Thyroid gland (tissue), 4 donors: ENCODE results near the gene SLC16A14. TPM values are rescaled to one million over a fixed set of nuclear protein-coding genes. Genes with fewer than 3 reads are reported as not detected.

Experiments used
- DNase-seq, 2 donors: peaks; one replicate each; pipeline ENCODE4 v3.0.0-alpha.2; 2019
- H3K27ac ChIP-seq, 3 donors: fragments of 200-600 bp; sonication (generic); 1 replicate in 2 of 3; 2 replicates in 1 of 3; pipeline ENCODE4 v1.5.1; 2016 to 2019; ENCODE audit warnings: mild to moderate bottlenecking in 1 of 3, moderate library complexity in 1 of 3
- H3K27me3 ChIP-seq: fragments of 200-600 bp; sonication (generic); one replicate; pipeline ENCODE4 v1.5.1; 2019
- H3K36me3 ChIP-seq, 2 donors: fragments of 200-600 bp; sonication (generic); one replicate each; pipeline ENCODE4 v1.5.1; 2016 to 2019
- H3K4me1 ChIP-seq, 2 donors: fragments of 200-600 bp; sonication (generic); one replicate each; pipeline ENCODE4 v1.5.1; 2017 to 2019
- H3K4me3 ChIP-seq, 3 donors: fragments of 200-600 bp; sonication (generic); replicated peaks in 1 of 3; 1 replicate in 2 of 3; 2 replicates in 1 of 3; pipeline ENCODE4 v1.5.1; 2016; ENCODE audit warnings: mild to moderate bottlenecking in 1 of 3
- H3K9me3 ChIP-seq: fragments of 200-600 bp; sonication (generic); one replicate; pipeline ENCODE4 v1.5.1; 2017
- POLR2A ChIP-seq, 2 donors: fragments of 450-650 bp; IDR thresholded peaks; one replicate each; pipeline ENCODE4 v1.6.1; 2017; ENCODE audit warnings: antibody characterized with exemption in 2 of 2, mild to moderate bottlenecking in 2 of 2, moderate library complexity in 1 of 2
- WGBS, 2 donors: methylation state at CpG; one replicate each; pipeline ENCODE4 v1.1.5; 2017; 5-methylcytosine and 5-hydroxymethylcytosine counted together
- intact Hi-C: fragments of 100-400 bp; cut with DNase I; formaldehyde crosslinking; loops from one replicate; pipeline ENCODE4 v1.15.1; 2023
- total RNA-seq, 4 donors: library from RNA; depleted of rRNA; stranded (reverse); fragments of >200 nt; gene quantifications; one replicate each; pipeline ENCODE4 v1.2.3, GENCODE V29; 2016
- TF ChIP-seq, protein P1 (sequence below), 6 experiments: fragments of 200-600 bp in 3 of 6; fragments of 450-650 bp in 3 of 6; sonication (generic) in 3 of 6; IDR thresholded peaks; one replicate each; pipeline ENCODE4 v1.5.1; 2016 to 2019; ENCODE audit warnings: antibody characterized with exemption in 6 of 6, mild to moderate bottlenecking in 2 of 6, inconsistent platforms in 1 of 6, moderate library complexity in 1 of 6

SLC16A14 gene
- total RNA-seq, 4 donors from 2014 or later: 1.8 to 3.8 (median 2.0) TPM

DNA sequence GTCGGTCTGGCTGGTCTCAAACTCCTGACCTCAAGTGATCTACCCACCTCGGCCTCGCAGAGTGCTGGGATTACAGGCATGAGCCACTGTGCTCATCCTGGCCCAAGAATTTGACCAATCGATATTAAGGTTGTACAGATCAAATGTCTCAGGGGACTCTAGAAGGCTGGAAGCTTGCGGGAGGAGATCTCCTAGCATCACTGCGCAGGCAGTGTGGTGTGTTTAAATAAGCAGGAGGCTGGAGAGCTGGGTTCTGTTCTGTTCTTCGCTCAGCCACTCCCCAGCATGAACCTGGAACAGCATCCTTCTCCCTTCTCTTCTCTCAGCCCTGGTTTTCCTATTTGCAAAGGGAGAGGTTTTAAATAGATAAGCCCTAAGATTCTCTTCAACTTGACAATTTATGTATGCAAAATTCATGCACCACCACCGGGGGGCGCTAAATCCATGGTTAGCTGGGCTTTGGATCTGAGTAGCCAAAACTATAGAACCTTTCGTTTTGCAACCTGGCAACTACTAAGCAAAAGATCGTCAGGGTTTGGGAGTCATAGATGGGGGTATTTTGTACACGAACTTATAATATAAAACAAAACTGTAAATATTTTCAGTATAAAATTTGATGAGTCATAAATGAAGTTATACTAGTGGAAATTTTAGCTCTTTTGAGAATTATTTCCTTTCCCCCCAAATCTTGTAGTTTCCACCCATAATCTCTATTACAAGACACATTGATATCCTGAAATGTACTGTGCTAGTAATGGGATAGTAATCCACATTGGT, 60.6 kb downstream of the SLC16A14 start:
- DNase-seq: peak; percentile 48 to 78
- Histone ChIP-seq H3K36me3 (no peaks in the 10 kb centered on the region), H3K4me1 (no peaks in the 10 kb centered on the region), H3K27ac (no peak overlapping the region), H3K27me3 (no peaks in the 10 kb centered on the region), H3K4me3 (no peak overlapping the region), H3K9me3 (no peaks in the 10 kb centered on the region)
- TF ChIP-seq, protein P1, sequence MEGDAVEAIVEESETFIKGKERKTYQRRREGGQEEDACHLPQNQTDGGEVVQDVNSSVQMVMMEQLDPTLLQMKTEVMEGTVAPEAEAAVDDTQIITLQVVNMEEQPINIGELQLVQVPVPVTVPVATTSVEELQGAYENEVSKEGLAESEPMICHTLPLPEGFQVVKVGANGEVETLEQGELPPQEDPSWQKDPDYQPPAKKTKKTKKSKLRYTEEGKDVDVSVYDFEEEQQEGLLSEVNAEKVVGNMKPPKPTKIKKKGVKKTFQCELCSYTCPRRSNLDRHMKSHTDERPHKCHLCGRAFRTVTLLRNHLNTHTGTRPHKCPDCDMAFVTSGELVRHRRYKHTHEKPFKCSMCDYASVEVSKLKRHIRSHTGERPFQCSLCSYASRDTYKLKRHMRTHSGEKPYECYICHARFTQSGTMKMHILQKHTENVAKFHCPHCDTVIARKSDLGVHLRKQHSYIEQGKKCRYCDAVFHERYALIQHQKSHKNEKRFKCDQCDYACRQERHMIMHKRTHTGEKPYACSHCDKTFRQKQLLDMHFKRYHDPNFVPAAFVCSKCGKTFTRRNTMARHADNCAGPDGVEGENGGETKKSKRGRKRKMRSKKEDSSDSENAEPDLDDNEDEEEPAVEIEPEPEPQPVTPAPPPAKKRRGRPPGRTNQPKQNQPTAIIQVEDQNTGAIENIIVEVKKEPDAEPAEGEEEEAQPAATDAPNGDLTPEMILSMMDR (IDR thresholded peaks at IDR 0.05): peak; percentile 53 to 74 (median 66)
- no peak for TF ChIP-seq POLR2A (IDR thresholded peaks at IDR 0.05)
- WGBS, 2 donors: 59 to 61% methylated on average over 12 of the region's 12 CpGs
- intact Hi-C loops: loop anchor here (2.0 to 5.0 kb wide), 2 partner anchors 151 to 604 kb away; no protein-coding TSS in a partner anchor

DNA sequence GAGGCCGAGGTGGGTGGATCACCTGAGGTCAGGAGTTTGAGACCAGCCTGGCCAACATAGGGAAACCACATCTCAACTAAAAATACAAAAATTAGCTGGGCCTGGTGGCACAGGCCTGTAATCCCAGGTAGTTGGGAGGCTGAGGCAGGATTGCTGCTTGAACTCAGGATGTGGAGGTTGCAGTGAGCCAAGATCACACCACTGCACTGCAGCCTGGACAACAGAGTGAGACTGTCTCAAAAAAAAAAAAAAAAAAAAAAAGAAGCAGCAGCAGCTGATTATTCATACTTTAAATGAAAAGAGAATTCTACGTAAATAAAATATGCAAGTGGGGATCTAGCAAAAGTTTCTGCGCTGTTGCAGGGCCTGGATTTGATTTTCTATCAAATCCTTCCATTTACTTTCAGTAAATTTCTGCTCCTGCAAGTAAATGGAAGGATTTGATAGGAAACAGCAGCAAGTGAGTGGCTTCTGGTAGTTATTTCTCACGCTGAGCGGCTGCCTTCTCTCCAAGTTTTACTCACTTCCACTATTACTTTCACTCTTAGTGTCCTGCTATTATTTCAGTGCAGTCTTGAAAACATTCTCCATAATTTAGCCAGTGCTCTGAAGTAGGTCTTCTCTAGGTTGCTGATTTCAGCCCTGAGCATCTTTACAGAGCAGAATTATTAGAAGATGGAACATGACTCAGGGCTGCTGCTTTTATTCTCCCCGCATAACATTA, 68.4 kb downstream of the SLC16A14 start:
- Histone ChIP-seq H3K9me3 (no peaks in the 10 kb centered on the region), H3K4me1 (no peaks in the 10 kb centered on the region), H3K27me3 (no peaks in the 10 kb centered on the region), H3K36me3 (no peaks in the 10 kb centered on the region), H3K27ac (no peak overlapping the region), H3K4me3 (no peak overlapping the region)
- 89 to 92% methylated on average over 6 of the region's 6 CpGs for WGBS, 2 donors
- intact Hi-C loops: no loop called here
- DNase-seq: no peak
- TF ChIP-seq, protein P1 (IDR thresholded peaks at IDR 0.05): no peak
- no peak for TF ChIP-seq POLR2A (IDR thresholded peaks at IDR 0.05)

DNA sequence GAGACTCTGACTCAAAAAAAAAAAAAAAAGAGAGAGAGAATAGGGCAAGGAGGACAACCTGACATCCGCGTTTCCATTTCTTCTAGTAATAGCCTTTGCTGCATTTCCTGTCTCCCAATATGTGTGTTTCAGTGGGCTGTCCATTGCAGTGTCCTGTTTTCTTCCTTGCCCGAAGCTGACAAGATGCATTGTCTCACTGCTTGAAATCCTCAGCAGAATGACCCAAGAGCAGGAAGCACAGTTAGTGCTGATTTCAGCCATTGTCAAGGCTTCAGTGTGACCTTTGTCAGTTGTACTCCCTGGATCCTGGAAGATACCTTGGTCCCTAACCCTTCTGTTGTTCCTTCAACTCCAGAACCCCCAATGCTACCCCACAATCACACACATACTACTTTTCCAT, 71.2 kb downstream of the SLC16A14 start:
- Histone ChIP-seq H3K36me3 (no peaks in the 10 kb centered on the region), H3K9me3 (no peaks in the 10 kb centered on the region), H3K4me1 (no peaks in the 10 kb centered on the region), H3K27ac (no peak overlapping the region), H3K4me3 (no peak overlapping the region), H3K27me3 (no peaks in the 10 kb centered on the region)
- TF ChIP-seq, protein P1 (IDR thresholded peaks at IDR 0.05): no peak
- TF ChIP-seq POLR2A (IDR thresholded peaks at IDR 0.05): no peak
- no peak for DNase-seq
- intact Hi-C loops: no loop called here
- 81% methylated on average over 3 of the region's 3 CpGs for WGBS, 2 donors

DNA sequence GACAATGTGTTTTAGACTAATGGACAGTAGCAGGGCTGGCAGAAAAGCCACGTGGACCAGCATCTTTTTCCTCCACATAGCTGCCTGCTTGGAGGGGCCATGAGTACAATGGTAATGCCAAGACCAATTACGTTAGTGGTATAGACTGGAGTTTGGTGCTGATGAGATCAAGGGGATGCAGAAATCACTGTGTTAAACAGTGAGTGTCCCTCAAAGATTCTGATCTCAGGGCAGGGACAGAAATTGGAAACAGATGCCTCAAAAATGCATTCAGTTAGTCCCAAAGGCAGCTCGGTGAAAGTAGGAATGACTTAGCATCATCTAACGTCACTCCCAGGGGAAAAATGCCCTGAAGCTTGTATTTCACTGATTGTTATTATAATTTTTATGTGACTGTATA, 72.4 kb downstream of the SLC16A14 start:
- no peaks in the 10 kb centered on the region for H3K4me1 ChIP-seq
- H3K4me3 ChIP-seq: no peak overlapping the region
- 81 to 86% methylated on average over 4 of the region's 4 CpGs for WGBS, 2 donors
- H3K27me3 ChIP-seq: no peaks in the 10 kb centered on the region
- DNase-seq: no peak
- TF ChIP-seq, protein P1 (IDR thresholded peaks at IDR 0.05): no peak
- no peak for TF ChIP-seq POLR2A (IDR thresholded peaks at IDR 0.05)
- no peaks in the 10 kb centered on the region for H3K36me3 ChIP-seq
- no peaks in the 10 kb centered on the region for H3K9me3 ChIP-seq
- intact Hi-C loops: no loop called here
- no peak overlapping the region for H3K27ac ChIP-seq

DNA sequence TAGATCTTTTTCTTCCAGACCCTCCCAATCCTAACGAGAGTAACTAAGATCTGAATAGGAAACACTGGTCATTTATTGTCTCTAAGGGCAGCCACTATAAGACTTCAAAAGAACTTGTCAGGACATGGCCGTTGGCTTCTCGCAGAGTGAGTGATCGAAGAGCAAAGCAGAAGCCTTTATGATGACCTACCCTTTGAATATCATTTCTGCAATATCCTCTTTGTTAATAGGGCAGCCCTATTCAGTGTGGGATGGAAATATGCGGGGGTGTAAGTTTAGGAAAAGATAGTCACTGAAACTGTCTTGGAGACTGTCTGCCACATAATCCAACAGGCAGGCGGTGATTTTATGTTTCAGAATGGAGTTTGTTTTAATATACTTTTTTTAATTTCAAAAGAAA, 75.5 kb downstream of the SLC16A14 start:
- no peaks in the 10 kb centered on the region for H3K36me3 ChIP-seq
- H3K27me3 ChIP-seq: no peaks in the 10 kb centered on the region
- WGBS, 2 donors: 91 to 97% methylated on average over 6 of the region's 6 CpGs
- H3K4me1 ChIP-seq: no peaks in the 10 kb centered on the region
- H3K4me3 ChIP-seq: no peak overlapping the region
- H3K27ac ChIP-seq: no peak overlapping the region
- intact Hi-C loops: no loop called here
- no peak for TF ChIP-seq POLR2A (IDR thresholded peaks at IDR 0.05)
- TF ChIP-seq, protein P1 (IDR thresholded peaks at IDR 0.05): no peak
- no peak for DNase-seq
- H3K9me3 ChIP-seq: no peaks in the 10 kb centered on the region
